Measurements from ENCODE around the gene NPTXR. TPM values are rescaled to one million over a fixed set of nuclear protein-coding genes. Genes with fewer than 3 reads are reported as not detected.

The NPTXR gene
- polyA plus RNA-seq, 1 experiment: 2.5 TPM

GRCh38 chr22:38846412-38846811 is 2.6 kb upstream of the NPTXR start:
- POLR2A ChIA-PET: no interaction called here
- CTCF ChIA-PET: interaction anchor here (1.5 to 4.7 kb wide), 2 partner anchors 23 to 77 kb away, joined by 5 to 21 read pairs; no protein-coding TSS in a partner anchor
- no peak overlapping the region for H3K4me3 ChIP-seq (ENCODE audit: low read depth, low read length)
- no peak for TF ChIP-seq CTCF (IDR thresholded peaks at IDR 0.05; ENCODE audit: insufficient read depth, low read depth, low read length)
- no peaks in the 10 kb centered on the region for H3K36me3 ChIP-seq (ENCODE audit: control insufficient read depth, insufficient read depth, low read length)
- DNase-seq (ENCODE audit: low read depth): no peak
- peaks cover 23% of the 10 kb centered on the region for H3K27me3 ChIP-seq (ENCODE audit: control insufficient read depth, insufficient read depth, low read length)

GRCh38 chr22:38845004-38845740 is 1.3 kb upstream of the NPTXR start:
- no peak for TF ChIP-seq CTCF (IDR thresholded peaks at IDR 0.05; ENCODE audit: insufficient read depth, low read depth, low read length)
- DNase-seq (ENCODE audit: low read depth): no peak
- Histone ChIP-seq H3K36me3 (ENCODE audit: control insufficient read depth, insufficient read depth, low read length) (no peaks in the 10 kb centered on the region), H3K27me3 (ENCODE audit: control insufficient read depth, insufficient read depth, low read length) (peaks cover 23% of the 10 kb centered on the region), H3K4me3 (ENCODE audit: low read depth, low read length) (no peak overlapping the region)
- CTCF ChIA-PET: interaction anchor here (4.7 to 5.6 kb wide), 2 partner anchors 25 to 76 kb away, joined by 21 to 48 read pairs; no protein-coding TSS in a partner anchor
- POLR2A ChIA-PET: no interaction called here

- H3K36me3 ChIP-seq (ENCODE audit: control insufficient read depth, insufficient read depth, low read length): no peaks in the 10 kb centered on the region
- DNase-seq (ENCODE audit: low read depth): no peak
- ChIA-PET POLR2A (no interaction called here), CTCF (interaction anchor here (1.3 to 5.6 kb wide), 4 partner anchors 9 to 75 kb away, joined by 3 to 48 read pairs (median 12); no protein-coding TSS in a partner anchor)
- peak overlapping the region; percentile 19 for H3K4me3 ChIP-seq (ENCODE audit: low read depth, low read length)
- H3K27me3 ChIP-seq (ENCODE audit: control insufficient read depth, insufficient read depth, low read length): peaks cover 25% of the 10 kb centered on the region
- TF ChIP-seq CTCF (IDR thresholded peaks at IDR 0.05; ENCODE audit: insufficient read depth, low read depth, low read length): no peak
Measured at GRCh38 chr22:38844315-38845003, 631 bp upstream of the NPTXR start.

GRCh38 chr22:38843201-38843656 is 599 bp downstream of the NPTXR start:
- peak; percentile 26 for TF ChIP-seq CTCF (IDR thresholded peaks at IDR 0.05; ENCODE audit: insufficient read depth, low read depth, low read length)
- H3K4me3 ChIP-seq (ENCODE audit: low read depth, low read length): peak overlapping the region; percentile 30
- CTCF ChIA-PET: interaction anchor here (0.6 to 5.6 kb wide), 7 partner anchors 8 to 81 kb away, joined by 3 to 48 read pairs (median 3); no protein-coding TSS in a partner anchor
- peaks cover 22% of the 10 kb centered on the region for H3K27me3 ChIP-seq (ENCODE audit: control insufficient read depth, insufficient read depth, low read length)
- POLR2A ChIA-PET: interaction anchor here (0.6 kb wide), 1 partner anchor 39 kb away, joined by 3 read pairs; no protein-coding TSS in a partner anchor
- no peaks in the 10 kb centered on the region for H3K36me3 ChIP-seq (ENCODE audit: control insufficient read depth, insufficient read depth, low read length)
- DNase-seq (ENCODE audit: low read depth): no peak

Measured in BJ (cell line).